ENCODE data around the gene HMMR.
A peak's percentile ranks its signal among the peaks of the same experiment; 100 is the strongest.

The HMMR gene

DNA sequence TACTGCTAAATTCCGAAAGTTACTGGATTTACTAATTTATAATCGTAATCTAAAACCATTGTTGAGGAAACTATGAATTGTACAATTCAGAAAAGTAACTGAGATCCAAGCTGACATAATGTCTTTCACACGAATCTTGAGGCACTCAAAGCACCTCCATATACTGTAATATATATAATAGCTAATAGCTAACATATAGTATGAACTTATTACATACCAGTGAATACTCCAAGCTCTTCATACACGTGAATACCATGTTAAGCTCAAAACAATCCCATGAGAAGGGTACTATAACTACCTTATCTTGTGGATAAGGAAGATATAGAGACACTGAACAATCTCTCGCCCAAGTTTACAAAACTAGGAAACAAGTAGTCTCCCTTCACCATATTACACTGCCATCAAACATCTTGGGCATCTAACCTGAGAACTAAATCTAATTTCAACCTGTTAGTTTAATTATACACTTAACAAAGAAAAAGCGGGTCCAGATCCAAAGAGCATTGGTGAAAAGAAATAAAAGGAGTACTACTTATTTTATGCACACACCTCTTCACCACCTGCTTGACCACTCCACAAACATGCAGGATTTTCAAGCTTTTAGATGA, 1.6 kb upstream of the HMMR start:
- no peak for DNase-seq (ENCODE audit: low read depth in 2 of 2)

DNA sequence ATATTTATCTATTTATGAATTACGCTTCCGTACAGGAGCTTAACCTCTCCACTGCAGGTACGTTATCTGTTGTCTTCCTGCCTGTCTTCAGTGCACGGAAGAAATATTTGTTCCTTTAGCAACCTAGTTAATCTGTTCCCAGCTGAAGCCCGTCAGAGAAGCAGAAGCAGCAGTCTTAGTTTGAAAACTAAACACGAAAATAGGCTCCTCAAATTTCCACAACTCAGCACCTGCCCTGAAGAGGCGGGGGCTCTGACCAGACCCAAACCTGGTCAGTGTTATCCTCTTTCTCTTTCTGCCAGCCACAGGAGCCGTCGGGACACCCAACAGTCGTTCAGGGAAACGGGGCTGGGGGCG, 992 bp upstream of the HMMR start:
- no peak for DNase-seq (ENCODE audit: low read depth in 2 of 2)

DNA sequence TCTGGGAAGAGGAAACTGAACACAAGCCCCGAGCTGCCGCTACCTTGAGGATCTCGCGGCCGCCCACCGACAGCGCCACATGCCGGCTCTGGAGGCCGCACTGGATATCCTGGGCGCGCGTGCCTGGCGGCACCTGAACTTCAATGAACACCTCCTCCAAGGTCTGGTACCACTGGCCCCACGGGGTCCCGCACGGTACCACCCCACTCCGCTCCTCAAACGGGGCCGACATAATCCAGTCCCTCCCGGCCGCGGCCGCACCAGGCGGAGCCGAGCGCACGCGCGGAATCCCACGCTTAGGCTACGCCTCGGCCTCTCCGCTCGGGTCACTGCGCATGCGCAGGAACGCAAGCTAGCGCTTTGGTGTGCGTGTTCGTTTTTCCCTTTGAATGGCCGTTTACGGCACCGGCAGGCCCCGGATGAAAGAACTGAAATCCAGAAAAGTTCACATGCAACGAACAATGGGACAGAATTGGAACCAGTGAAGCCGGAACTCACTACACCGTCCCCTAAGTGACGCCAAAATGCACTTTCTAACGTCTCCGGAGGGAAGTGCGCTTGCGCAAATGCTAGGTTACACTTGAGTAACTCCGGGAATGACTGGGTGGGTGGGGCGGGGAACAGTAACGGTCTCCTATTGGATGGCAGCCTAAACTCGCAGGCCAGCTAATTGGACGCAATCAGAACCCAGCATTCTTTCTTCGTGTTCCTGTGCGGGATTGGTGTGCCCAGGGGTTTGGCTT, 442 bp upstream of the HMMR start, which contains the start of gene NUDCD2:
NUDCD2 (minus strand) TSS at position 284 of the 743 bp plus-strand sequence; CDS start at position 232, 52 bp downstream.
- peak; percentile 86 to 88 for DNase-seq (ENCODE audit: low read depth in 2 of 2)

- DNase-seq (ENCODE audit: low read depth in 2 of 2): no peak
Observed at GRCh38 chr5:163463063-163463435, 2.6 kb downstream of the HMMR start.

GRCh38 chr5:163467682-163468081, 7.2 kb downstream of the HMMR start:
- no peak for DNase-seq (ENCODE audit: low read depth in 2 of 2)

GRCh38 chr5:163473635-163474243, 13.3 kb downstream of the HMMR start:
- DNase-seq (ENCODE audit: low read depth in 2 of 2): no peak

DNA sequence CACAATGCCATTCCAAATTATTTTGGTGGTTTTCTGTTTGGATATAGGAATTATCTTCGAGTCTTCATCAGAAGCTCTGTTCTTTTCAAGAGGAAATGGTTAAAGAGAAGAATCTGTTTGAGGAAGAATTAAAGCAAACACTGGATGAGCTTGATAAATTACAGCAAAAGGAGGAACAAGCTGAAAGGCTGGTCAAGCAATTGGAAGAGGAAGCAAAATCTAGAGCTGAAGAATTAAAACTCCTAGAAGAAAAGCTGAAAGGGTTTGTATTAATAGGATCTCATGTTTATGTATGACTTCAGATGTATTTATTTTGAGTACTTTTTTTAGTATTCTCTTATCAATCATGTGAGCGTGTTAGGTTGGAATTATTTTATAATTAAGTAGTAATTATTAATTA, 15.0 kb downstream of the HMMR start:
- DNase-seq (ENCODE audit: low read depth in 2 of 2): no peak

DNA sequence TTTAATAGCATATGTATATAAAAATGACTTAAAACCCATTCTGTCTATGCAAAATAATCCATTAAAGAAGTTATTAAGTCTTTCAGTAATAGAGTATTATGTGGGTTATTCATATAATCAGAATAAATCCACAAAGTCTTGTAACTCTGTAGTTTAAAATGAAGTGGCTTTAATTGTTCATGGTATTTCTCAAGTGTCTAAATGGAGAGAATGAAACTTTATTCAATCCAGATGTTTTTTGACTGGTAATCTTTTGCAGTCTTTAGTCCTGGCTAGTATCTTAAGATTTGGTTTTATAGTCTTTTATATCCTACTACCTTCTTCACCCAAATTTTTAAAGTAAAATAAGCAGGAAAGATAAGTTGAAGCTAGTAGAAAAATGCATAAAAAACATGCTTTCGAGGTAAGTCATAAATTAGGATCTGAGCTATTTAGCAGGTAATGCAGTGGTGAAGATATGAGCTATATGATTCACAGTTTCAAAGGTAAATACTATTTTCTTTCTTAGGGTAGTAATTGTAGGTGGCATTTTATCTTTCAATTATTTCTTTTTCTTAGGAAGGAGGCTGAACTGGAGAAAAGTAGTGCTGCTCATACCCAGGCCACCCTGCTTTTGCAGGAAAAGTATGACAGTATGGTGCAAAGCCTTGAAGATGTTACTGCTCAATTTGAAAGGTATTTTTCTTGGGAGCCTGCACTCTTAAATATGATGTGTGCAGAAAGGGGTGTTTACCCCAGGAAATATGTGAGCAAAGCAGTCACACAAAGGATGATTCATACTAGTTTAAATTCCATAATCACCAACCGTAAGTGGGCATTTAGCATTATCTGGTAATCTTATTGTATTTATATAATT, 17.9 kb downstream of the HMMR start:
- no peak for DNase-seq (ENCODE audit: low read depth in 2 of 2)

DNA sequence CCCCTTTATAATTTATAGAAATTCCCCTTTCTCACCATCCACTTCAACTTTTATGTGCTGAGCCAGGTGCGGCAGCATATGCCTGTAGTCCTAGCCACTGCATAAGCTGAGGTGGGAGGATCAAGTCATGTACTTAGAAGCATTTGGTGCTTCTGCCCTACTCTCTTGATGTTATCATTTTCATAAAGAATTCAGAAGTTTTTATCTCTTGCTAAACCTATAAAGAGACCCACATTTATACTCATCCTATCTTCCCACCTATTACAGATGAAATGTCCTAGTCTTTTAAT, 18.5 kb downstream of the HMMR start:
- DNase-seq (ENCODE audit: low read depth in 2 of 2): no peak

- DNase-seq (ENCODE audit: low read depth in 2 of 2): no peak
Observed at GRCh38 chr5:163489055-163489744, 28.8 kb downstream of the HMMR start.

GRCh38 chr5:163489745-163490075, 29.3 kb downstream of the HMMR start:
- DNase-seq (ENCODE audit: low read depth in 2 of 2): no peak

- DNase-seq (ENCODE audit: low read depth in 2 of 2): no peak
Observed at GRCh38 chr5:163496286-163496685, 35.9 kb downstream of the HMMR start.

DNA sequence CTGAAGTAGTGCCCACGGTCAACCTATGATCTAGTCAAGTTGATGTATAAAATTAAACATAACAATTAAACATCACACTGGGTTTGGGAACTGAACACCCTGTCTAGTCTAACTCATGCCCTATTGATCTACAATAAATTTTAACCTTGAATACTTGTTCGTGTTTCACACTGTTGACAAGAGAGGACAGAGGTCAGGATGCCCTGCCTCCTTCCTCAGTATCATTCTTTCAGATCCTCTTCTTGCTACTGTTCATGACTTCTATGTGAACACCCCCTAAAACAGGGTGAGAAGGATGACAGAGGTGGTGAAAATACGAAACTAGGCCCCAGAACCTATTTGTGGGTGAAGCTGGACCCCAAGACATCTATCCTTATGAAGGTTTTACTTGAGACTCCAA, 36.9 kb downstream of the HMMR start:
- no peak for DNase-seq (ENCODE audit: low read depth in 2 of 2)

DNA sequence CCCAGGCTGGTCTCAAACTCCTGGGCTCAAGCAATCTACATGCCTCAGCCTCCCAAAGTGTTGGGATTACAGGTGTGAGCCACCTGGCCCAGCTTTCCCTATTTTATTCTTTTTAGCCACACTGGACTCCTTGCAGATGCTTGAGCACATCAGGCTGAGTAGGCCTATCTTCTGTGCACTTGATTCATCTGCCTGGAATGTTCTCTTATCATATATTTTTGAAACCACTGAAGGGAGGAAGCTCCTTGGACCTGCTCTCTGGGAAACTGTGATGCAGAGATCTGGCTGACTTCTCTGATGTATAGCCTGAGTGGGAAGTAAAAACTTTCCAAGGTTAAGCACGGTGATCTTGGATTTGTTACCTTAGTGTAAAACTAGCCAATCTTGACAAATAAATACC, 38.5 kb downstream of the HMMR start:
- no peak for DNase-seq (ENCODE audit: low read depth in 2 of 2)

- DNase-seq (ENCODE audit: low read depth in 2 of 2): no peak
Observed at GRCh38 chr5:163502521-163502920, 42.1 kb downstream of the HMMR start.

- DNase-seq (ENCODE audit: low read depth in 2 of 2): no peak
Observed at GRCh38 chr5:163503106-163504078, 43.0 kb downstream of the HMMR start.

- DNase-seq (ENCODE audit: low read depth in 2 of 2): peak; percentile 17 to 21
Observed at GRCh38 chr5:163504079-163504931, 43.9 kb downstream of the HMMR start.

DNA sequence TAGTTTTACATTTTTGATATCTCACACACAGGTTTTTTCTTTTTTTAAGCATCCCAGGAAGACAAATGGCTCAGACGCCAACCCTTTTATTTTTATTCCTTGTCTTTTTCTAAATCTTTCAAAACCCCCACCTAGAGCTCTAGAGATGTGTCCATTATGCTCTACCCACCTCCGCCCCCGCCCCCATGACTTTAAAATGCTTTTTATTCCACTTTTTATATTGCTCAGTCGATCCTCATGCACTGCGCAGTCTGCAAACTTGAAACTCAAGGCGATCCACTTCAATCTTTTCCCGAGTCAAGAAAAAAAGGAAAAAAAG, 44.6 kb downstream of the HMMR start:
- DNase-seq (ENCODE audit: low read depth in 2 of 2): no peak

DNA sequence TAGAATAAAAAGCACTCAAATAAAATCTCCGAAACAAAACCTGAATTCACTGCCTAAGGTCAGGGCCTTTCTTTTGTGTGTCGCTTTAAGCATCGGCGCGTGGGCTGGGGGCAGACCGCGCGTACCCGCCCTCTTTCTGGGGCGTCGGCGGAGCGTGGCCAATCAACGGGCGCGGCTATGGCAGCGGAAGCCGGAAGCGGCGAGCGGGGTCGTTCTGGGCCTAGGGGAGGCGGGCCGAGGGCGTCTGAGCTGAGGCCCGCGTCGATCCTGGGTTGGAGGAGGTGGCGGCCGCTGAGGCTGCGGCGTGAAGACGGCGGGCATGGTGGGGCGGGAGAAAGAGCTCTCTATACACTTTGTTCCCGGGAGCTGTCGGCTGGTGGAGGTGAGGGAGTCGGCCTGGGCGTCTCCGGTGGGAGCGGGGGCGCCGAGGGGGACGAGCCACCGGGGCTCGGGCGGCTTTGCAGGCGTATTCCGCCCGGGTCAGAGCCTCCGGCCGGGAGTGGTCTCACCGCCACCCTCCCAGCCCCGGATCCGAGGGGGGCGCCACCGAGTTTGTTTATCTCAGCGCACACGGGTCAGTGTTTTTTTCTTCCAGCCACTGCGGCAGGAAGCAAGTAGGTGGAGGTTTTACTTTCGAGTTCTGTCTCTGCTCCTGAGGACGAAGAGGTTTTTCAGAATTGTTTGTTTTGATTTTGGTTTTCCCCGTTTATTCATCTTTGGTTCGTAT, 45.1 kb downstream of the HMMR start, which contains the start of gene MAT2B:
MAT2B (plus strand) TSS at position 252 of the 727 bp plus-strand sequence; CDS start at position 320, 68 bp downstream.
- DNase-seq (ENCODE audit: low read depth in 2 of 2): peak; percentile 94
